ENCODE results near the gene HMGB4.

DNA sequence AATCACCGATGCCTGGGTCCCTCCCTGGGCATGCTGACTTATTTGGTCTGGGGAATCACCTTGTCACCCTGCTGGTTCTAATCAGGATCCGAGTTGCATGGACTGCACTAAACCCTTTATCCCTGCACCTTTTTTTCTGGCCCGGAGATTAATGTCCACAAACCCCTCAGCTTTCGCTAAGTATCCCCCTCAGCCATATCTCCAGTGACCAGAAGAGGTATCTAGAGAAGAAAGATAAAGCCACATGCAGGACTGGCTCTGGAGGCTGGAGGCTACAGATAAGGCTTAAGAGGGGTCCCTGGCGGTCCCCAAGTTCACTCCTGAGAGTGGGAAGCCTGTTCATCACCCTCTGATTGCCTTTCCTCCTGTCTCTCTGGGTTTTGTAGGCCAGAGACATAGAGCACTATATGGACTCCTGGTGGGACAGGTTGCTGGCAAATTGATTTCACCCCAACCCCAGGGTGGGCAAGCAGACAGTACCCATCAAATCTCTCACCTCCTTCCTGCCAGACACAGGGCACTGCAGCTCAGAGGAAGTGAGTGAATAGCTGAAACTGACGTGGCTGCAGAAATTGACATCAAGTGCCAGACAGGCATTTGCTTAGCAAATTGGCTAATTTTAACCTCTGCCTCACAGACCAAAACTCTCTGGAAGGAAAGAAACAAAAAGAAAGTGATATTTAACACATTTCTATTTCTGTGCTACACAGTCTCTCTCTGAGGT, 38.8 kb downstream of the HMGB4 start:
- TF ChIP-seq, protein P1, sequence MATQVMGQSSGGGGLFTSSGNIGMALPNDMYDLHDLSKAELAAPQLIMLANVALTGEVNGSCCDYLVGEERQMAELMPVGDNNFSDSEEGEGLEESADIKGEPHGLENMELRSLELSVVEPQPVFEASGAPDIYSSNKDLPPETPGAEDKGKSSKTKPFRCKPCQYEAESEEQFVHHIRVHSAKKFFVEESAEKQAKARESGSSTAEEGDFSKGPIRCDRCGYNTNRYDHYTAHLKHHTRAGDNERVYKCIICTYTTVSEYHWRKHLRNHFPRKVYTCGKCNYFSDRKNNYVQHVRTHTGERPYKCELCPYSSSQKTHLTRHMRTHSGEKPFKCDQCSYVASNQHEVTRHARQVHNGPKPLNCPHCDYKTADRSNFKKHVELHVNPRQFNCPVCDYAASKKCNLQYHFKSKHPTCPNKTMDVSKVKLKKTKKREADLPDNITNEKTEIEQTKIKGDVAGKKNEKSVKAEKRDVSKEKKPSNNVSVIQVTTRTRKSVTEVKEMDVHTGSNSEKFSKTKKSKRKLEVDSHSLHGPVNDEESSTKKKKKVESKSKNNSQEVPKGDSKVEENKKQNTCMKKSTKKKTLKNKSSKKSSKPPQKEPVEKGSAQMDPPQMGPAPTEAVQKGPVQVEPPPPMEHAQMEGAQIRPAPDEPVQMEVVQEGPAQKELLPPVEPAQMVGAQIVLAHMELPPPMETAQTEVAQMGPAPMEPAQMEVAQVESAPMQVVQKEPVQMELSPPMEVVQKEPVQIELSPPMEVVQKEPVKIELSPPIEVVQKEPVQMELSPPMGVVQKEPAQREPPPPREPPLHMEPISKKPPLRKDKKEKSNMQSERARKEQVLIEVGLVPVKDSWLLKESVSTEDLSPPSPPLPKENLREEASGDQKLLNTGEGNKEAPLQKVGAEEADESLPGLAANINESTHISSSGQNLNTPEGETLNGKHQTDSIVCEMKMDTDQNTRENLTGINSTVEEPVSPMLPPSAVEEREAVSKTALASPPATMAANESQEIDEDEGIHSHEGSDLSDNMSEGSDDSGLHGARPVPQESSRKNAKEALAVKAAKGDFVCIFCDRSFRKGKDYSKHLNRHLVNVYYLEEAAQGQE (IDR thresholded peaks at IDR 0.05; ENCODE audit: insufficient read depth in 1 of 2, low read depth in 2 of 2, low read length in 1 of 2), result no peak
- no peak for TF ChIP-seq CTCF (IDR thresholded peaks at IDR 0.05)
- no peak for TF ChIP-seq TCF7L2 (IDR thresholded peaks at IDR 0.05; ENCODE audit: low read depth, low read length)
